Panc1 (cell line): Measurements from ENCODE around the gene PREP. TPM values are rescaled to one million over a fixed set of nuclear protein-coding genes. Genes with fewer than 3 reads are reported as not detected.
"Not testable (repeated sequence)": the region's sequence is repeated elsewhere in the genome, so short reads cannot be mapped to it uniquely, and the experiment has no call there.

Experiments
- ATAC-seq: fragments of 200-7000 bp; cut with Tn5 transposase; 2 replicates; pipeline ENCODE4 v1.9.1; 2020; ENCODE audit warnings: mild to moderate bottlenecking, moderate library complexity
- BruUV-seq: library from RNA; stranded (reverse); fragments of 400-500 nt; replicated peaks from 2 replicates; lab custom pipeline; 2021; lab: Mats Ljungman, UMichigan
- CTCF ChIA-PET: fragments of 300-600 bp; sonication (Branson Sonifier 250); formaldehyde crosslinking; loops from one replicate; lab custom pipeline; 2022; ENCODE audit warnings: antibody characterized with exemption; lab: Charles Lee
- POLR2A ChIA-PET: fragments of 300-600 bp; sonication (Branson Sonifier 250); formaldehyde crosslinking; loops from one replicate; lab custom pipeline; 2022; ENCODE audit warnings: antibody characterized with exemption; lab: Charles Lee
- DNase-seq: peaks from one replicate; pipeline ENCODE4 v3.0.0-alpha.2; 2010; ENCODE audit warnings: low read depth, low spot score
- H3K27ac ChIP-seq: 2 replicates; pipeline ENCODE4 v1.5.1; 2011; ENCODE audit warnings: mild to moderate bottlenecking, low read length, inconsistent platforms
- H3K27me3 ChIP-seq: fragments of 200-500 bp; sonication (Bioruptor generic); 2 replicates; pipeline ENCODE4 v1.6.0; 2014; ENCODE audit warnings: low read length, inconsistent platforms; ENCODE audit not compliant: control insufficient read depth, insufficient read depth
- H3K36me3 ChIP-seq: fragments of 200-500 bp; sonication (Bioruptor generic); 2 replicates; pipeline ENCODE4 v1.5.1; 2014; ENCODE audit warnings: inconsistent platforms, mild to moderate bottlenecking, low read length, moderate library complexity; ENCODE audit not compliant: control insufficient read depth, insufficient read depth
- H3K4me1 ChIP-seq: 2 replicates; pipeline ENCODE4 v1.5.1; 2011; ENCODE audit warnings: inconsistent platforms, mild to moderate bottlenecking, low read length, moderate library complexity; ENCODE audit not compliant: control insufficient read depth, insufficient read depth
- H3K4me3 ChIP-seq, 2 experiments: 2 replicates each; pipeline ENCODE4 v1.5.1; 2011 to 2012; ENCODE audit warnings: low read depth in 2 of 2, low read length in 2 of 2, mild to moderate bottlenecking in 2 of 2, inconsistent platforms in 1 of 2, moderate library complexity in 1 of 2
- H3K9me3 ChIP-seq: fragments of 200-500 bp; sonication (Bioruptor generic); 2 replicates; pipeline ENCODE4 v1.5.1; 2014; ENCODE audit warnings: low read depth, mild to moderate bottlenecking, inconsistent platforms, low read length, moderate library complexity; ENCODE audit not compliant: control insufficient read depth, insufficient read depth
- CTCF ChIP-seq: fragments of 450-650 bp; IDR thresholded peaks from 2 replicates; pipeline ENCODE4 v1.5.1; 2017; ENCODE audit warnings: mild to moderate bottlenecking
- POLR2AphosphoS5 ChIP-seq: IDR thresholded peaks from 2 replicates; pipeline ENCODE4 v1.6.1; 2012; ENCODE audit warnings: mild to moderate bottlenecking, low read depth, low read length, moderate library complexity
- REST ChIP-seq, 2 experiments: IDR thresholded peaks; 2 replicates each; pipeline ENCODE4 v1.6.1; 2011 to 2012; ENCODE audit warnings: low read depth in 2 of 2, control low read depth in 1 of 2, low read length in 1 of 2, mild to moderate bottlenecking in 1 of 2, moderate library complexity in 1 of 2; ENCODE audit not compliant: insufficient read depth in 1 of 2
- SIN3A ChIP-seq: IDR thresholded peaks from 2 replicates; pipeline ENCODE4 v1.6.1; 2012; ENCODE audit warnings: low read depth, mild to moderate bottlenecking, low read length, moderate library complexity, borderline replicate concordance; ENCODE audit not compliant: insufficient read depth
- TCF7L2 ChIP-seq: IDR thresholded peaks from 2 replicates; pipeline ENCODE4 v1.6.1; 2011; ENCODE audit warnings: mild to moderate bottlenecking, low read depth, low read length, inconsistent platforms
- in situ Hi-C: cut with HindIII; loops from 2 replicates; pipeline ENCODE4 v1.10.0; 2016; ENCODE audit warnings: low sequenced_read_pairs, low pct_unique_long_range_greater_than_20kb
- intact Hi-C: fragments of 100-400 bp; cut with micrococcal nuclease; formaldehyde crosslinking; loops from one replicate; pipeline ENCODE4 v1.10.0; 2022; ENCODE audit not compliant: unreplicated experiment
- total RNA-seq: library from RNA; stranded (reverse); gene quantifications from one replicate; pipeline ENCODE4 v1.2.1, GENCODE V29; 2021; ENCODE audit not compliant: unreplicated experiment

Gene PREP
- total RNA-seq, 1 experiment from 2014 or later = 50.4 TPM

- no peak overlapping the region for H3K27ac ChIP-seq
Measured at GRCh38 chr6:105345506-105345905, 57.4 kb downstream of the PREP start.

GRCh38 chr6:105344881-105345370 is 58.0 kb downstream of the PREP start:
- TF ChIP-seq TCF7L2 = no peak
- no peak for TF ChIP-seq REST (IDR thresholded peaks at IDR 0.05; ENCODE audit: insufficient read depth in 1 of 2, low read depth in 2 of 2, low read length in 1 of 2)
- TF ChIP-seq POLR2AphosphoS5 = no peak
- no peak for TF ChIP-seq CTCF
- TF ChIP-seq SIN3A = no peak
- Histone ChIP-seq H3K36me3 (peaks cover 9% of the 10 kb centered on the region), H3K9me3 (no peaks in the 10 kb centered on the region), H3K4me1 (no peaks in the 10 kb centered on the region), H3K27me3 (no peaks in the 10 kb centered on the region), H3K27ac (no peak overlapping the region), H3K4me3 (no peak overlapping the region)
- no peak for ATAC-seq
- in situ Hi-C loops (loop anchor here (5.0 kb wide), 1 partner anchor 42 kb away; no protein-coding TSS in a partner anchor), intact Hi-C loops (no loop called here)
- BruUV-seq = TSS peak; percentile 6
- ChIA-PET CTCF (interaction anchor here (0.7 kb wide), 3 partner anchors 14 to 29 kb away, joined by 3 to 4 read pairs (median 4); no protein-coding TSS in a partner anchor), POLR2A (no interaction called here)
- DNase-seq = no peak

More at GRCh38 chr6:105345506-105345905, 57.4 kb downstream of the PREP start:
- H3K27me3 ChIP-seq = no peaks in the 10 kb centered on the region
- TF ChIP-seq CTCF (no peak), POLR2AphosphoS5 (no peak), REST (IDR thresholded peaks at IDR 0.05; ENCODE audit: insufficient read depth in 1 of 2, low read depth in 2 of 2, low read length in 1 of 2) (no peak), SIN3A (no peak)
- no peak for ATAC-seq
- H3K36me3 ChIP-seq = peaks cover 14% of the 10 kb centered on the region
- in situ Hi-C loops = loop anchor here (5.0 kb wide), 1 partner anchor 42 kb away; no protein-coding TSS in a partner anchor
- POLR2A ChIA-PET = no interaction called here
- intact Hi-C loops = no loop called here
- no peak overlapping the region for H3K4me3 ChIP-seq
- DNase-seq = no peak
- BruUV-seq = no TSS peak
- H3K4me1 ChIP-seq = no peaks in the 10 kb centered on the region
- H3K9me3 ChIP-seq = no peaks in the 10 kb centered on the region
- CTCF ChIA-PET = no interaction called here

- H3K27me3 ChIP-seq, DNase-seq, H3K27ac ChIP-seq, H3K4me3 ChIP-seq, CTCF ChIA-PET, H3K9me3 ChIP-seq, ATAC-seq, H3K36me3 ChIP-seq, H3K4me1 ChIP-seq, POLR2A ChIA-PET, BruUV-seq, in situ Hi-C loops, intact Hi-C loops: not testable (repeated sequence)
Measured at GRCh38 chr6:105338350-105338983, 64.4 kb downstream of the PREP start.
